Measurements from ENCODE around the gene JUNB. TPM values are rescaled to one million over a fixed set of nuclear protein-coding genes. Genes with fewer than 3 reads are reported as not detected.

The JUNB gene
- total RNA-seq = 23.9 TPM
- long read RNA-seq, transcript JUNB-201 (1 exons, 1,820 nt) = major isoform, 149 of 149 reads
- long read RNA-seq, partial matches to known transcripts = 0 of 149 reads
- long read RNA-seq, other reads (novel, unspliced or antisense) = 0 of 149 reads

GRCh38 chr19:12791345-12792050, at the start of gene JUNB:
JUNB (plus strand) TSS chr19:12791486; CDS start chr19:12791772, 286 bp downstream.
- DNase-seq = peak; percentile 99
- ATAC-seq (ENCODE audit: poor library complexity) = peak; percentile 68
- intact Hi-C loops (cut with DNase I) = no loop called here

GRCh38 chr19:12745166-12745897, 46.0 kb upstream of the JUNB start:
- no peak for ATAC-seq (ENCODE audit: poor library complexity)

GRCh38 chr19:12748489-12748888, 42.8 kb upstream of the JUNB start:
- intact Hi-C loops (cut with DNase I) = no loop called here
- DNase-seq (no peak), ATAC-seq (ENCODE audit: poor library complexity) (no peak)

More at GRCh38 chr19:12745166-12745897, 46.0 kb upstream of the JUNB start:
- no peak for DNase-seq
- intact Hi-C loops (cut with DNase I) = no loop called here

- DNase-seq (no peak), ATAC-seq (ENCODE audit: poor library complexity) (no peak)
- intact Hi-C loops (cut with DNase I) = no loop called here
These were observed 41.3 kb upstream of the JUNB start for GRCh38 chr19:12749938-12750521.

GRCh38 chr19:12750851-12751250, 40.4 kb upstream of the JUNB start:
- no peak for ATAC-seq (ENCODE audit: poor library complexity)
- intact Hi-C loops (cut with DNase I) = no loop called here
- DNase-seq = no peak

GRCh38 chr19:12751635-12752034, 39.7 kb upstream of the JUNB start, which contains the start of gene BEST2:
BEST2 (plus strand) TSS chr19:12751791; CDS start chr19:12752593, 802 bp downstream.
- no peak for ATAC-seq (ENCODE audit: poor library complexity)
- DNase-seq = no peak
- intact Hi-C loops (cut with DNase I) = no loop called here

GRCh38 chr19:12752056-12752781, 39.1 kb upstream of the JUNB start:
- no peak for DNase-seq
- intact Hi-C loops (cut with DNase I) = no loop called here
- ATAC-seq (ENCODE audit: poor library complexity) = no peak

GRCh38 chr19:12754465-12755196, 36.7 kb upstream of the JUNB start:
- DNase-seq (no peak), ATAC-seq (ENCODE audit: poor library complexity) (no peak)
- intact Hi-C loops (cut with DNase I) = loop anchor here (5.0 kb wide), 1 partner anchor 42 kb away; no protein-coding TSS in a partner anchor

GRCh38 chr19:12756150-12756883, 35.0 kb upstream of the JUNB start:
- intact Hi-C loops (cut with DNase I) = loop anchor here (5.0 kb wide), 1 partner anchor 44 kb away; no protein-coding TSS in a partner anchor
- ATAC-seq (ENCODE audit: poor library complexity) (no peak), DNase-seq (no peak)

- intact Hi-C loops (cut with DNase I) = loop anchor here (5.0 kb wide), 1 partner anchor 45 kb away; no protein-coding TSS in a partner anchor
- DNase-seq (peak; percentile 81), ATAC-seq (ENCODE audit: poor library complexity) (peak; percentile 86)
These were observed 33.6 kb upstream of the JUNB start for GRCh38 chr19:12757544-12758274.

- DNase-seq (no peak), ATAC-seq (ENCODE audit: poor library complexity) (no peak)
- intact Hi-C loops (cut with DNase I) = loop anchor here (5.0 kb wide), 1 partner anchor 47 kb away; no protein-coding TSS in a partner anchor
These were observed 31.6 kb upstream of the JUNB start for GRCh38 chr19:12759686-12760085.

GRCh38 chr19:12763100-12763499, 28.2 kb upstream of the JUNB start:
- ATAC-seq (ENCODE audit: poor library complexity) (peak; percentile 78), DNase-seq (peak; percentile 83)
- intact Hi-C loops (cut with DNase I) = no loop called here

GRCh38 chr19:12764698-12765097, 26.6 kb upstream of the JUNB start:
- no peak for DNase-seq
- intact Hi-C loops (cut with DNase I) = loop anchor here (5.0 kb wide), 2 partner anchors 38 to 83 kb away; partner anchors contain the start of genes PRDX2 and THSD8
- no peak for ATAC-seq (ENCODE audit: poor library complexity)

GRCh38 chr19:12766051-12766521, 25.2 kb upstream of the JUNB start:
- intact Hi-C loops (cut with DNase I) = loop anchor here (5.0 kb wide), 2 partner anchors 36 to 81 kb away; partner anchors contain the start of genes PRDX2 and THSD8
- ATAC-seq (ENCODE audit: poor library complexity) (peak; percentile 88), DNase-seq (peak; percentile 93)

- intact Hi-C loops (cut with DNase I) = loop anchor here (5.0 kb wide), 2 partner anchors 35 to 80 kb away; partner anchors contain the start of genes PRDX2 and THSD8
- DNase-seq (no peak), ATAC-seq (ENCODE audit: poor library complexity) (no peak)
These were observed 24.1 kb upstream of the JUNB start for GRCh38 chr19:12767150-12767549.

- intact Hi-C loops (cut with DNase I) = loop anchor here (5.0 kb wide), 2 partner anchors 35 to 80 kb away; partner anchors contain the start of genes PRDX2 and THSD8
- ATAC-seq (ENCODE audit: poor library complexity) (no peak), DNase-seq (no peak)
These were observed 23.6 kb upstream of the JUNB start for GRCh38 chr19:12767666-12768065.
